Panc1 (cell line): Measurements from ENCODE around the gene KLHL30. TPM values are rescaled to one million over a fixed set of nuclear protein-coding genes. Genes with fewer than 3 reads are reported as not detected.

Source experiments
- ATAC-seq: fragments of 200-7000 bp; cut with Tn5 transposase; 2 replicates; pipeline ENCODE4 v1.9.1; 2020; ENCODE audit warnings: mild to moderate bottlenecking, moderate library complexity
- BruUV-seq: library from RNA; stranded (reverse); fragments of 400-500 nt; replicated peaks from 2 replicates; lab custom pipeline; 2021; lab: Mats Ljungman, UMichigan
- CTCF ChIA-PET: fragments of 300-600 bp; sonication (Branson Sonifier 250); formaldehyde crosslinking; loops from one replicate; lab custom pipeline; 2022; ENCODE audit warnings: antibody characterized with exemption; lab: Charles Lee
- POLR2A ChIA-PET: fragments of 300-600 bp; sonication (Branson Sonifier 250); formaldehyde crosslinking; loops from one replicate; lab custom pipeline; 2022; ENCODE audit warnings: antibody characterized with exemption; lab: Charles Lee
- DNase-seq: peaks from one replicate; pipeline ENCODE4 v3.0.0-alpha.2; 2010; ENCODE audit warnings: low read depth, low spot score
- H3K27ac ChIP-seq: 2 replicates; pipeline ENCODE4 v1.5.1; 2011; ENCODE audit warnings: mild to moderate bottlenecking, low read length, inconsistent platforms
- H3K27me3 ChIP-seq: fragments of 200-500 bp; sonication (Bioruptor generic); 2 replicates; pipeline ENCODE4 v1.6.0; 2014; ENCODE audit warnings: low read length, inconsistent platforms; ENCODE audit not compliant: control insufficient read depth, insufficient read depth
- H3K36me3 ChIP-seq: fragments of 200-500 bp; sonication (Bioruptor generic); 2 replicates; pipeline ENCODE4 v1.5.1; 2014; ENCODE audit warnings: inconsistent platforms, mild to moderate bottlenecking, low read length, moderate library complexity; ENCODE audit not compliant: control insufficient read depth, insufficient read depth
- H3K4me1 ChIP-seq: 2 replicates; pipeline ENCODE4 v1.5.1; 2011; ENCODE audit warnings: inconsistent platforms, mild to moderate bottlenecking, low read length, moderate library complexity; ENCODE audit not compliant: control insufficient read depth, insufficient read depth
- H3K4me3 ChIP-seq, 2 experiments: 2 replicates each; pipeline ENCODE4 v1.5.1; 2011 to 2012; ENCODE audit warnings: low read depth in 2 of 2, low read length in 2 of 2, mild to moderate bottlenecking in 2 of 2, inconsistent platforms in 1 of 2, moderate library complexity in 1 of 2
- H3K9me3 ChIP-seq: fragments of 200-500 bp; sonication (Bioruptor generic); 2 replicates; pipeline ENCODE4 v1.5.1; 2014; ENCODE audit warnings: low read depth, mild to moderate bottlenecking, inconsistent platforms, low read length, moderate library complexity; ENCODE audit not compliant: control insufficient read depth, insufficient read depth
- POLR2AphosphoS5 ChIP-seq: IDR thresholded peaks from 2 replicates; pipeline ENCODE4 v1.6.1; 2012; ENCODE audit warnings: mild to moderate bottlenecking, low read depth, low read length, moderate library complexity
- SIN3A ChIP-seq: IDR thresholded peaks from 2 replicates; pipeline ENCODE4 v1.6.1; 2012; ENCODE audit warnings: low read depth, mild to moderate bottlenecking, low read length, moderate library complexity, borderline replicate concordance; ENCODE audit not compliant: insufficient read depth
- TCF7L2 ChIP-seq: IDR thresholded peaks from 2 replicates; pipeline ENCODE4 v1.6.1; 2011; ENCODE audit warnings: mild to moderate bottlenecking, low read depth, low read length, inconsistent platforms
- in situ Hi-C: cut with HindIII; loops from 2 replicates; pipeline ENCODE4 v1.10.0; 2016; ENCODE audit warnings: low sequenced_read_pairs, low pct_unique_long_range_greater_than_20kb
- intact Hi-C: fragments of 100-400 bp; cut with micrococcal nuclease; formaldehyde crosslinking; loops from one replicate; pipeline ENCODE4 v1.10.0; 2022; ENCODE audit not compliant: unreplicated experiment
- total RNA-seq: library from RNA; stranded (reverse); gene quantifications from one replicate; pipeline ENCODE4 v1.2.1, GENCODE V29; 2021; ENCODE audit not compliant: unreplicated experiment
- TF ChIP-seq, protein P1 (sequence below): fragments of 450-650 bp; IDR thresholded peaks from 2 replicates; pipeline ENCODE4 v1.5.1; 2017; ENCODE audit warnings: mild to moderate bottlenecking
- TF ChIP-seq, protein P2 (sequence below), 2 experiments: IDR thresholded peaks; 2 replicates each; pipeline ENCODE4 v1.6.1; 2011 to 2012; ENCODE audit warnings: low read depth in 2 of 2, control low read depth in 1 of 2, low read length in 1 of 2, mild to moderate bottlenecking in 1 of 2, moderate library complexity in 1 of 2; ENCODE audit not compliant: insufficient read depth in 1 of 2

KLHL30 gene
- total RNA-seq, 1 experiment from 2014 or later, result 0.26 TPM

DNA sequence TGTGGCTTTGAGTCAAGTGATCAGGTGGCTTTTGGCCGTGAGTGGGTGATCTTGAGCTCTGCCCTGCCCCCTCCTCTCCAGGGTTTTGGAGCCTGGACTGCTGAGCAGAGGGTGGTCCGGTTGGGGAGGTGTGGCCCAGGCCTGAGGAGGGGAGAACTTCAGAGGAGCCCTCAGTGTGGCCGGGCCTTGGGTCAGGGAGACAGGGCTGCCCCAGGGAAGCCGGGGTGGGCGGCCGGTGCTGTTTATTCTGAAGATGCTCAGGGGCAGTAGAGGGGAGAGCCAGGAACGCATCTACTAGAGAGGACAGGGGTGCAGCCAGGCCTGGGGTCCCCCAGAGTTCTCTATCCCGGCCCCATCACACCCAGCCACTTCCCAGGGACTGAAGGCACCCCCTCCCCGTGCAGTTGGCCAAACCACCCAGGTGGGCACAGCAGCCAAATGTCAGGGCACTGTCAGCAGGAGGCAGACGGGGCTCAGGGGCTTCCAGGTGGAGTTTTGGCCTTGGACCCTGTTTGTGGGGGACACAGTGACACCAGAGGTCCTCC, 21.3 kb downstream of the KLHL30 start:
- in situ Hi-C loops (no loop called here), intact Hi-C loops (no loop called here)
- no peak for DNase-seq
- Histone ChIP-seq H3K27me3 (no peaks in the 10 kb centered on the region), H3K4me3 (peak overlapping the region; percentile 45 to 63), H3K27ac (no peak overlapping the region), H3K4me1 (peaks cover 7% of the 10 kb centered on the region), H3K9me3 (no peaks in the 10 kb centered on the region), H3K36me3 (no peaks in the 10 kb centered on the region)
- ChIA-PET CTCF (interaction anchor here (0.6 to 0.7 kb wide), 3 partner anchors 33 to 587 kb away, joined by 3 read pairs; no protein-coding TSS in a partner anchor), POLR2A (interaction anchor here (0.6 kb wide), 1 partner anchor 81 kb away, joined by 3 read pairs; no protein-coding TSS in a partner anchor)
- no peak for ATAC-seq
- BruUV-seq, result no TSS peak
- TF ChIP-seq, protein P1, sequence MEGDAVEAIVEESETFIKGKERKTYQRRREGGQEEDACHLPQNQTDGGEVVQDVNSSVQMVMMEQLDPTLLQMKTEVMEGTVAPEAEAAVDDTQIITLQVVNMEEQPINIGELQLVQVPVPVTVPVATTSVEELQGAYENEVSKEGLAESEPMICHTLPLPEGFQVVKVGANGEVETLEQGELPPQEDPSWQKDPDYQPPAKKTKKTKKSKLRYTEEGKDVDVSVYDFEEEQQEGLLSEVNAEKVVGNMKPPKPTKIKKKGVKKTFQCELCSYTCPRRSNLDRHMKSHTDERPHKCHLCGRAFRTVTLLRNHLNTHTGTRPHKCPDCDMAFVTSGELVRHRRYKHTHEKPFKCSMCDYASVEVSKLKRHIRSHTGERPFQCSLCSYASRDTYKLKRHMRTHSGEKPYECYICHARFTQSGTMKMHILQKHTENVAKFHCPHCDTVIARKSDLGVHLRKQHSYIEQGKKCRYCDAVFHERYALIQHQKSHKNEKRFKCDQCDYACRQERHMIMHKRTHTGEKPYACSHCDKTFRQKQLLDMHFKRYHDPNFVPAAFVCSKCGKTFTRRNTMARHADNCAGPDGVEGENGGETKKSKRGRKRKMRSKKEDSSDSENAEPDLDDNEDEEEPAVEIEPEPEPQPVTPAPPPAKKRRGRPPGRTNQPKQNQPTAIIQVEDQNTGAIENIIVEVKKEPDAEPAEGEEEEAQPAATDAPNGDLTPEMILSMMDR, result no peak
- TF ChIP-seq TCF7L2 (no peak), POLR2AphosphoS5 (no peak), SIN3A (no peak)
- TF ChIP-seq, protein P2, sequence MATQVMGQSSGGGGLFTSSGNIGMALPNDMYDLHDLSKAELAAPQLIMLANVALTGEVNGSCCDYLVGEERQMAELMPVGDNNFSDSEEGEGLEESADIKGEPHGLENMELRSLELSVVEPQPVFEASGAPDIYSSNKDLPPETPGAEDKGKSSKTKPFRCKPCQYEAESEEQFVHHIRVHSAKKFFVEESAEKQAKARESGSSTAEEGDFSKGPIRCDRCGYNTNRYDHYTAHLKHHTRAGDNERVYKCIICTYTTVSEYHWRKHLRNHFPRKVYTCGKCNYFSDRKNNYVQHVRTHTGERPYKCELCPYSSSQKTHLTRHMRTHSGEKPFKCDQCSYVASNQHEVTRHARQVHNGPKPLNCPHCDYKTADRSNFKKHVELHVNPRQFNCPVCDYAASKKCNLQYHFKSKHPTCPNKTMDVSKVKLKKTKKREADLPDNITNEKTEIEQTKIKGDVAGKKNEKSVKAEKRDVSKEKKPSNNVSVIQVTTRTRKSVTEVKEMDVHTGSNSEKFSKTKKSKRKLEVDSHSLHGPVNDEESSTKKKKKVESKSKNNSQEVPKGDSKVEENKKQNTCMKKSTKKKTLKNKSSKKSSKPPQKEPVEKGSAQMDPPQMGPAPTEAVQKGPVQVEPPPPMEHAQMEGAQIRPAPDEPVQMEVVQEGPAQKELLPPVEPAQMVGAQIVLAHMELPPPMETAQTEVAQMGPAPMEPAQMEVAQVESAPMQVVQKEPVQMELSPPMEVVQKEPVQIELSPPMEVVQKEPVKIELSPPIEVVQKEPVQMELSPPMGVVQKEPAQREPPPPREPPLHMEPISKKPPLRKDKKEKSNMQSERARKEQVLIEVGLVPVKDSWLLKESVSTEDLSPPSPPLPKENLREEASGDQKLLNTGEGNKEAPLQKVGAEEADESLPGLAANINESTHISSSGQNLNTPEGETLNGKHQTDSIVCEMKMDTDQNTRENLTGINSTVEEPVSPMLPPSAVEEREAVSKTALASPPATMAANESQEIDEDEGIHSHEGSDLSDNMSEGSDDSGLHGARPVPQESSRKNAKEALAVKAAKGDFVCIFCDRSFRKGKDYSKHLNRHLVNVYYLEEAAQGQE (IDR thresholded peaks at IDR 0.05; ENCODE audit: insufficient read depth in 1 of 2, low read depth in 2 of 2, low read length in 1 of 2), result no peak

DNA sequence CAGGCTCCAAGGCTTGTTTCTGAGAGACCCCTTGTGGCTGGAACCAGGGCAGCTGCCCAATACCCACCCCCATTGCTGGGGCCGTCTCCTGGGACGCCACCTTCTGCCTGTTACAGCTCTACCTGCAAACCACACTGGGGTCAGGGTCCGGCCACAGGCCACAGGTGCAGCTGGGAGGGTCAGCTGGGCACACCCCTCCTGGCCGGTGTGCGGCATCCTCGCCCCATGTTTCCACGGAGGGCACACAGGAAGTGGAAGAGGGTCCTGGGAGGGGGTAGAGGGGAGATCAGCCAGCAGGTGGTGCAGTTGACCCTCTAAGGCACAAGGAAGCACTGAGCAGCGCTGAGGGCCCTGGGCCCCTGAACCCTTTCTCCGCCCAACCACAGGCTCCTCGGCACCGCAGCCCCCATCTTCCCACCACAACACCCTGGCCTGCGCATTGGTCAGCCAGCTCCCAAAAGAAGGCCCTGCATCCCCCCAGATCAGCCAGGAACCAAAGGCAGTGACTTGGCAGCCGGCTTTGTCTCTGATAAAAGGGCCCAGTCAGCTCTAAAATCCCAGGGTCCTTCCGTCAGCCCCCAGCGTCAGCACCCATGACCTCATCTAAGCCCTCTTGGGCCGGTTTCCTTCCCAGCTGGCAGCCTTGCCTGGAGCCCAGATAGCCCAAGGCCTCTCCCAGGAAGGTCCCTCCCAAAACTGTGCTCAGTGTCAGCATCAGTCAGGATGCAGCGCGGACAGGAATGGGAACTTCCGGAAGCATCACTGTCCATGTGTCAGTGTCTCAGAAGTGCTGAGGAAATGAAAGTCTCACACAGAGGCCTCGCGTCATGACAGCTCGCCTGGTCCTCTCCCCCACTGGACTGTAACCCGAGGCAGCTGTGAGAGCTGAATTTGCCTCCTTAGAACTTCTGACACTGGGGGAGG, 22.0 kb downstream of the KLHL30 start:
- POLR2A ChIA-PET, result interaction anchor here (0.6 kb wide), 1 partner anchor 80 kb away, joined by 3 read pairs; no protein-coding TSS in a partner anchor
- in situ Hi-C loops, result no loop called here
- DNase-seq (no peak), ATAC-seq (no peak)
- intact Hi-C loops, result no loop called here
- no peak for TF ChIP-seq SIN3A
- TF ChIP-seq, protein P2 (IDR thresholded peaks at IDR 0.05; ENCODE audit: insufficient read depth in 1 of 2, low read depth in 2 of 2, low read length in 1 of 2), result no peak
- TF ChIP-seq POLR2AphosphoS5, result no peak
- H3K36me3 ChIP-seq, result no peaks in the 10 kb centered on the region
- no TSS peak for BruUV-seq
- no peak overlapping the region for H3K4me3 ChIP-seq
- H3K4me1 ChIP-seq, result peaks cover 7% of the 10 kb centered on the region
- no peaks in the 10 kb centered on the region for H3K9me3 ChIP-seq
- CTCF ChIA-PET, result interaction anchor here (0.6 to 0.7 kb wide), 2 partner anchors 78 to 588 kb away, joined by 3 read pairs; no protein-coding TSS in a partner anchor
- H3K27ac ChIP-seq, result no peak overlapping the region
- no peaks in the 10 kb centered on the region for H3K27me3 ChIP-seq
